HepG2 (cell line): ENCODE results near the gene DIS3L2. TPM values are rescaled to one million over a fixed set of nuclear protein-coding genes. Genes with fewer than 3 reads are reported as not detected.

Experiments
- ADNP ChIP-seq: sonication (generic); formaldehyde crosslinking; IDR thresholded peaks from 2 replicates; pipeline ENCODE4 v1.4.0; 2020; ENCODE audit warnings: missing genetic modification reagents
- DR1 ChIP-seq: sonication (generic); formaldehyde crosslinking; IDR thresholded peaks from 2 replicates; pipeline ENCODE4 v1.8.0; 2021; ENCODE audit warnings: mild to moderate bottlenecking, missing genetic modification reagents, inconsistent platforms
- ELF3 ChIP-seq: IDR thresholded peaks from 2 replicates; pipeline ENCODE4 v1.6.1; 2016; ENCODE audit warnings: missing genetic modification reagents, missing compliant biosample characterization
- FOXA3 ChIP-seq: IDR thresholded peaks from 2 replicates; pipeline ENCODE4 v1.6.1; 2016; ENCODE audit warnings: missing genetic modification reagents, missing compliant biosample characterization
- FOXK2 ChIP-seq: fragments of 450-650 bp; IDR thresholded peaks from 2 replicates; pipeline ENCODE4 v1.6.1; 2016
- GABPA ChIP-seq, 2 experiments: IDR thresholded peaks; 2 replicates each; pipeline ENCODE4 v1.6.1; 2011 to 2016; ENCODE audit warnings: low read depth in 2 of 2, low read length in 1 of 2, missing biosample characterization in 1 of 2, missing genetic modification characterization in 1 of 2
- GFI1 ChIP-seq: sonication (generic); formaldehyde crosslinking; IDR thresholded peaks from 2 replicates; pipeline ENCODE4 v1.5.0; 2020; ENCODE audit warnings: missing genetic modification reagents, mild to moderate bottlenecking, borderline replicate concordance
- IKZF1 ChIP-seq: fragments of 450-650 bp; IDR thresholded peaks from 2 replicates; pipeline ENCODE4 v1.7.1; 2016
- IRF2 ChIP-seq: IDR thresholded peaks from 2 replicates; pipeline ENCODE4 v1.6.1; 2018; ENCODE audit warnings: missing genetic modification reagents, missing compliant biosample characterization
- NR2F6 ChIP-seq, 2 experiments: IDR thresholded peaks; 2 replicates each; pipeline ENCODE4 v1.6.1; 2016; ENCODE audit warnings: antibody characterized with exemption in 1 of 2, mild to moderate bottlenecking in 1 of 2
- PCBP1 ChIP-seq: fragments of 200-400 bp; formaldehyde crosslinking; IDR thresholded peaks from 2 replicates; pipeline ENCODE4 v1.6.1; 2017; ENCODE audit warnings: mild to moderate bottlenecking, low read depth, low read length, borderline replicate concordance
- POGZ ChIP-seq: sonication (generic); formaldehyde crosslinking; IDR thresholded peaks from 2 replicates; pipeline ENCODE4 v1.4.0; 2020; ENCODE audit warnings: mild to moderate bottlenecking, missing genetic modification reagents
- SP1 ChIP-seq, 2 experiments: fragments of 450-650 bp in 1 of 2; sonication (generic) in 1 of 2; formaldehyde crosslinking in 1 of 2; IDR thresholded peaks; 2 replicates each; pipeline versions ENCODE4 v1.4.0 to v1.6.1; 2016 to 2020; ENCODE audit warnings: missing genetic modification reagents in 1 of 2
- SP4 ChIP-seq: sonication (generic); formaldehyde crosslinking; IDR thresholded peaks from 2 replicates; pipeline ENCODE4 v1.8.1; 2023; ENCODE audit warnings: mild to moderate bottlenecking, missing genetic modification reagents
- THAP8 ChIP-seq: sonication (generic); formaldehyde crosslinking; IDR thresholded peaks from 2 replicates; pipeline ENCODE4 v1.5.1; 2020; ENCODE audit warnings: missing genetic modification reagents, mild to moderate bottlenecking, borderline replicate concordance
- ZNF101 ChIP-seq: sonication (generic); formaldehyde crosslinking; IDR thresholded peaks from 2 replicates; pipeline ENCODE4 v1.4.0; 2020; ENCODE audit warnings: mild to moderate bottlenecking, low read depth, missing genetic modification reagents, borderline replicate concordance
- ZNF513 ChIP-seq: sonication (generic); formaldehyde crosslinking; conservative IDR thresholded peaks from 2 replicates; pipeline ENCODE4 v1.5.0; 2020; ENCODE audit warnings: missing genetic modification reagents
- ZNF788 ChIP-seq: sonication (generic); formaldehyde crosslinking; IDR thresholded peaks from 2 replicates; pipeline ENCODE4 v1.5.0; 2020; ENCODE audit warnings: mild to moderate bottlenecking, missing genetic modification reagents, borderline replicate concordance
- polyA plus RNA-seq, 8 experiments: library from polyadenylated mRNA; depleted of rRNA in 3 of 8; stranded (reverse) in 7 of 8; unstranded in 1 of 8; fragments of >200 nt; fragmentation: Illumina TruSeq in 4 of 8; extraction: Trizol in 4 of 8; gene quantifications; 2 replicates each; pipeline versions ENCODE4 v1.2.1 to v1.2.3, GENCODE V29; 2011 to 2016; ENCODE audit warnings: low read depth in 4 of 8, missing spikeins in 1 of 8, mixed read lengths in 1 of 8; ENCODE audit not compliant: insufficient read depth in 1 of 8
- total RNA-seq, 5 experiments: library from RNA; depleted of rRNA; stranded (reverse); fragments of >200 nt; fragmentation: Illumina TruSeq; extraction: Trizol; gene quantifications; 2 replicates each; pipeline ENCODE4 v1.2.3, GENCODE V29; 2016; ENCODE audit warnings: low read depth in 1 of 5
- TF ChIP-seq, protein P1 (sequence below): sonication (generic); formaldehyde crosslinking; IDR thresholded peaks from 2 replicates; pipeline ENCODE4 v1.8.1; 2023; ENCODE audit warnings: mild to moderate bottlenecking, missing genetic modification reagents
- TF ChIP-seq, protein P2 (sequence below), 2 experiments: sonication (generic) in 1 of 2; formaldehyde crosslinking in 1 of 2; IDR thresholded peaks; 2 replicates each; pipeline versions ENCODE4 v1.4.0 to v1.6.1; 2018 to 2020; ENCODE audit warnings: missing genetic modification reagents in 2 of 2, borderline replicate concordance in 1 of 2, low read depth in 1 of 2, mild to moderate bottlenecking in 1 of 2, missing biosample characterization in 1 of 2
- TF ChIP-seq, protein P3 (sequence below): sonication (generic); formaldehyde crosslinking; IDR thresholded peaks from 2 replicates; pipeline ENCODE4 v1.4.0; 2020; ENCODE audit warnings: missing genetic modification reagents; ENCODE audit errors: not compliant biosample characterization

Gene DIS3L2
- total and polyA plus RNA-seq, 2 of the 13 experiments (the other 11 are each of a cell fraction or from before 2014, with no cell fraction given), result 7.0 to 23.9 TPM

DNA sequence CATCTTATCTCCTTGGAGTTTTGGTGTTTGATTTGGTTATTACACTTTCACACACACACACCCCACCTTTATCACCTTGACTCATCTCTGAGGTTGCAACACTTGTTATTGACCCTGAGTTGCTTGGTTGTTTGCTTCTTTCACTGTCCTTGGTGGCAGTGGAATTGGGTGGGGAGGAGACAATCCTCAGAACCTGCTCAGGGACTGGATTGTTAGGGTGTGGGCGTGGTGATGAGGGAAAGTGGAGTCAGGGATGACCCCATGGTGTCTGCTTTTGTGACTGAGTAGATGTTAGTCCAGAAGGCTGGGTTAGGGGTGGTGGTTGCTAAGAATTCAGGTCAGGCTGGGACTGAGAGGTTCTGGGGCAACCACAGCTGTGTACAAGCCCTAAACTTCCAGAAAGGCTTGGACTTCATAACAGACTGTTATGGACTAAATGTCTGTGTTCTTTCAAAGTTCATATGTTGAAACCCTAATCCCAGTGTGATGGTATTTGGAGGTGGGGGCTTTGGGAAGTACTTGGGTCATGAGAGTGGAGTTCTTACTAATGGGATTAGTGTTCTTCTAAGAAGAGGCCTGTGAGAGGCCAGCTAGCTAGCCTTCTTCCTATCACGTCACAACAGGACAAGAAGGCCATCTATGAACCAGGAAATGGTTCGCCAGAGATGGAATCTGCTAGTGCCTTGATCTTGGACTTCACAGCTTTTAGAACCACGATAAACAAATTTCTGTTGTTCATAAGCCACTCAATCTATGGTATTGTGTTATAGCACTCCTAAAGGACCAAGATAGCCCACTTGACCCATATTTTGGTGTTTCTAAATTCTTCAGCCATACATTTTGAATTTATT is 3.4 kb upstream of the DIS3L2 start (continued):
- TF ChIP-seq ZNF513 (CRISPR knock-in tag), result no peak
- peak; percentile 86 for TF ChIP-seq FOXA3
- no peak for TF ChIP-seq ADNP (CRISPR knock-in tag)
- TF ChIP-seq GABPA (IDR thresholded peaks at IDR 0.05; ENCODE audit: low read depth, low read length), result no peak
- peak; percentile 51 for TF ChIP-seq GABPA (CRISPR knock-in tag; IDR thresholded peaks at IDR 0.05; ENCODE audit: low read depth)
- no peak for TF ChIP-seq DR1 (CRISPR knock-in tag)
- TF ChIP-seq, protein P1, sequence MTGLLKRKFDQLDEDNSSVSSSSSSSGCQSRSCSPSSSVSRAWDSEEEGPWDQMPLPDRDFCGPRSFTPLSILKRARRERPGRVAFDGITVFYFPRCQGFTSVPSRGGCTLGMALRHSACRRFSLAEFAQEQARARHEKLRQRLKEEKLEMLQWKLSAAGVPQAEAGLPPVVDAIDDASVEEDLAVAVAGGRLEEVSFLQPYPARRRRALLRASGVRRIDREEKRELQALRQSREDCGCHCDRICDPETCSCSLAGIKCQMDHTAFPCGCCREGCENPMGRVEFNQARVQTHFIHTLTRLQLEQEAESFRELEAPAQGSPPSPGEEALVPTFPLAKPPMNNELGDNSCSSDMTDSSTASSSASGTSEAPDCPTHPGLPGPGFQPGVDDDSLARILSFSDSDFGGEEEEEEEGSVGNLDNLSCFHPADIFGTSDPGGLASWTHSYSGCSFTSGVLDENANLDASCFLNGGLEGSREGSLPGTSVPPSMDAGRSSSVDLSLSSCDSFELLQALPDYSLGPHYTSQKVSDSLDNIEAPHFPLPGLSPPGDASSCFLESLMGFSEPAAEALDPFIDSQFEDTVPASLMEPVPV (CRISPR knock-in tag), result no peak
- TF ChIP-seq, protein P2, sequence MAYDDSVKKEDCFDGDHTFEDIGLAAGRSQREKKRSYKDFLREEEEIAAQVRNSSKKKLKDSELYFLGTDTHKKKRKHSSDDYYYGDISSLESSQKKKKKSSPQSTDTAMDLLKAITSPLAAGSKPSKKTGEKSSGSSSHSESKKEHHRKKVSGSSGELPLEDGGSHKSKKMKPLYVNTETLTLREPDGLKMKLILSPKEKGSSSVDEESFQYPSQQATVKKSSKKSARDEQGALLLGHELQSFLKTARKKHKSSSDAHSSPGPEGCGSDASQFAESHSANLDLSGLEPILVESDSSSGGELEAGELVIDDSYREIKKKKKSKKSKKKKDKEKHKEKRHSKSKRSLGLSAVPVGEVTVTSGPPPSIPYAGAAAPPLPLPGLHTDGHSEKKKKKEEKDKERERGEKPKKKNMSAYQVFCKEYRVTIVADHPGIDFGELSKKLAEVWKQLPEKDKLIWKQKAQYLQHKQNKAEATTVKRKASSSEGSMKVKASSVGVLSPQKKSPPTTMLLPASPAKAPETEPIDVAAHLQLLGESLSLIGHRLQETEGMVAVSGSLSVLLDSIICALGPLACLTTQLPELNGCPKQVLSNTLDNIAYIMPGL (CRISPR knock-in tag; IDR thresholded peaks at IDR 0.05; ENCODE audit: borderline replicate concordance in 1 of 2, low read depth in 1 of 2), result no peak
- no peak for TF ChIP-seq IKZF1
- TF ChIP-seq SP1 (IDR thresholded peaks at IDR 0.05), result no peak
- TF ChIP-seq SP1 (CRISPR knock-in tag; IDR thresholded peaks at IDR 0.05), result no peak
- no peak for TF ChIP-seq FOXK2
- no peak for TF ChIP-seq POGZ (CRISPR knock-in tag)
- peak; percentile 23; the same call in 1 of the 2 replicates for TF ChIP-seq NR2F6 (IDR thresholded peaks at IDR 0.05)
- TF ChIP-seq NR2F6 (CRISPR knock-in tag; IDR thresholded peaks at IDR 0.05), result peak; percentile 29; the same call in 1 of the 2 replicates
- no peak for TF ChIP-seq THAP8 (CRISPR knock-in tag)
- TF ChIP-seq, protein P3, sequence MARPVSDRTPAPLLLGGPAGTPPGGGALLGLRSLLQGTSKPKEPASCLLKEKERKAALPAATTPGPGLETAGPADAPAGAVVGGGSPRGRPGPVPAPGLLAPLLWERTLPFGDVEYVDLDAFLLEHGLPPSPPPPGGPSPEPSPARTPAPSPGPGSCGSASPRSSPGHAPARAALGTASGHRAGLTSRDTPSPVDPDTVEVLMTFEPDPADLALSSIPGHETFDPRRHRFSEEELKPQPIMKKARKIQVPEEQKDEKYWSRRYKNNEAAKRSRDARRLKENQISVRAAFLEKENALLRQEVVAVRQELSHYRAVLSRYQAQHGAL (CRISPR knock-in tag), result no peak
- 0 out of 2 replicates have a peak, but pooled peaks have one; percentile 25 for TF ChIP-seq ELF3 (CRISPR knock-in tag)
- TF ChIP-seq SP4 (CRISPR knock-in tag), result no peak
- peak; percentile 61; the same call in 1 of the 2 replicates for TF ChIP-seq IRF2
- TF ChIP-seq PCBP1, result no peak
- TF ChIP-seq ZNF788 (CRISPR knock-in tag), result no peak
- TF ChIP-seq ZNF101 (CRISPR knock-in tag), result no peak
- no peak for TF ChIP-seq GFI1 (CRISPR knock-in tag)
